MV-4-11 (cell line): ENCODE data around the gene MST1.

Source experiments
- DNase-seq: peaks from one replicate; lab custom pipeline; 2025; lab: John Stamatoyannopoulos, UW

MST1 gene

DNA sequence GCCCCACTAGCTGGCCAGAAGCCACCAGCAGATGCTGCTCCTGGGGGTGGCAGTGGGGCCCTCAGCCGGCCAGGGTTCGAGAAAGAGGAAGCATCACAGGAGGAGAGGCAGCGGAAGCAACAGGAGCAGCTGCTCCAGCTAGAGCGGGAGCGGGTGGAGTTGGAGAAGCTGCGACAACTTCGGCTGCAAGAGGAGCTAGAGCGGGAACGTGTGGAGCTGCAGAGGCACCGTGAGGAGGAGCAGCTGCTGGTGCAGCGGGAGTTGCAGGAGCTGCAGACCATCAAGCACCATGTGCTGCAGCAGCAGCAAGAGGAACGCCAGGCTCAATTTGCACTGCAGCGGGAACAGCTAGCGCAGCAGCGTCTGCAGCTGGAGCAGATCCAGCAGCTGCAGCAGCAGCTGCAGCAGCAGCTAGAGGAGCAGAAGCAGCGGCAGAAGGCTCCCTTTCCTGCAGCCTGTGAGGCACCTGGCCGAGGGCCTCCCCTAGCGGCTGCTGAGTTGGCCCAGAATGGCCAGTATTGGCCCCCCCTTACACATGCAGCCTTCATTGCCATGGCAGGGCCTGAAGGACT, 32.6 kb downstream of the MST1 start:
- peak; percentile 58 for DNase-seq

DNA sequence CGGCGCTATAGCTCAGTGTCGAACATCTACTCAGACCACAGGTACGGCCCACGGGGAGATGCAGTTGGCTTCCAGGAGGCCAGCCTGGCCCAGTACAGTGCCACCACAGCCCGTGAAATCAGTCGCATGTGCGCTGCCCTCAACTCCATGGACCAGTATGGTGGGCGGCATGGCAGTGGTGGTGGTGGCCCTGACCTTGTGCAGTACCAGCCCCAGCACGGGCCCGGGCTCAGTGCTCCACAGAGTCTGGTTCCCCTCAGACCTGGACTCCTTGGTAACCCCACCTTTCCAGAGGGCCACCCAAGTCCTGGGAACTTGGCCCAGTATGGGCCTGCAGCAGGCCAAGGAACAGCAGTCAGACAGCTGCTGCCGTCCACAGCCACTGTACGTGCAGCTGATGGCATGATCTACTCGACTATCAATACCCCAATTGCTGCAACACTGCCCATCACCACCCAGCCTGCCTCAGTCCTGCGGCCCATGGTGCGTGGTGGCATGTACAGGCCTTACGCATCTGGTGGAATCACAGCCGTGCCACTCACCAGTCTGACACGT, 33.5 kb downstream of the MST1 start:
- DNase-seq = no peak

DNA sequence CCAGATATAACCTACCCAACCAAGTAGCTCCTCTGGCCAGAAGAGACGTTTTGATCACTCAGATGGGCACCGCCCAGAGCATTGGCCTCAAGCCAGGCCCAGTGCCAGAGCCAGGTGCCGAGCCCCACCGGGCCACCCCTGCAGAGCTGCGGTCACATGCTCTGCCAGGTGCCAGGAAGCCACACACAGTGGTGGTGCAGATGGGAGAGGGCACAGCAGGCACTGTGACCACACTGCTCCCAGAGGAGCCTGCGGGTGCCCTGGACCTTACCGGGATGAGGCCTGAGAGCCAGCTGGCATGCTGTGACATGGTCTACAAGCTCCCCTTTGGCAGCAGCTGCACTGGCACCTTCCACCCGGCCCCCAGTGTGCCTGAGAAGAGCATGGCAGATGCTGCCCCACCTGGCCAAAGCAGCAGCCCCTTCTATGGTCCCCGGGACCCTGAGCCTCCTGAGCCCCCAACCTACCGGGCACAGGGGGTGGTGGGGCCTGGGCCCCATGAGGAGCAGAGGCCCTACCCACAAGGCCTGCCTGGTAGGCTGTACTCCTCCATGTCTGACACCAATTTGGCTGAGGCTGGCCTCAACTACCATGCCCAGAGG, 34.2 kb downstream of the MST1 start:
- DNase-seq = no peak

DNA sequence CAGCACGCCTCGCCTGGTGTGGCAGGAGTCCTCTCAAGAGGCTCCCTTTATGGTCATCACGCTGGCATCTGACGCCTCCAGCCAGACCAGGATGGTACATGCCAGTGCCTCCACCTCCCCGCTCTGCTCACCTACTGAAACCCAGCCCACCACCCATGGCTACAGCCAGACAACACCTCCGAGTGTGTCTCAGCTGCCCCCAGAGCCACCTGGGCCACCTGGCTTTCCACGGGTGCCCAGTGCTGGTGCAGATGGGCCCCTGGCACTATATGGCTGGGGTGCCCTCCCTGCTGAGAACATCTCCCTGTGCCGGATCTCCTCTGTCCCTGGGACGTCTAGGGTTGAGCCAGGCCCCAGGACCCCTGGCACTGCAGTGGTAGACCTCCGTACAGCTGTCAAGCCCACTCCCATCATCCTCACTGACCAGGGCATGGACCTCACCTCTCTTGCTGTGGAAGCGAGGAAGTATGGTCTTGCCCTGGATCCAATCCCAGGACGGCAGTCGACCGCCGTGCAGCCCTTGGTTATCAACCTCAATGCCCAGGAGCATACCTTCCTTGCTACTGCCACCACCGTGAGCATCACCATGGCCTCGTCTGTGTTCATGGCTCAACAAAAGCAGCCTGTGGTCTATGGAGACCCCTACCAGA, 35.0 kb downstream of the MST1 start:
- no peak for DNase-seq

DNA sequence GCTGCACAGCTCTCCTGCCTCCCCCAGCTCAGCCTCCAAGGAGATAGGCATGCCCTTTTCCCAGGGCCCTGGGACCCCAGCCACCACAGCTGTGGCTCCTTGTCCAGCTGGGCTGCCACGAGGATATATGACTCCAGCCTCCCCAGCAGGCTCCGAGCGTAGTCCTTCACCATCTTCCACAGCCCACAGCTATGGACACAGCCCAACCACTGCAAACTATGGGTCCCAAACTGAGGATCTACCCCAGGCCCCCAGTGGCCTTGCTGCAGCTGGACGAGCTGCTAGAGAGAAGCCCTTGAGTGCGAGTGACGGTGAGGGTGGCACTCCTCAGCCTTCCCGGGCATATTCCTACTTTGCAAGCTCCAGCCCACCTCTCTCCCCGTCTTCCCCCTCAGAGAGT, 35.7 kb downstream of the MST1 start:
- no peak for DNase-seq

DNA sequence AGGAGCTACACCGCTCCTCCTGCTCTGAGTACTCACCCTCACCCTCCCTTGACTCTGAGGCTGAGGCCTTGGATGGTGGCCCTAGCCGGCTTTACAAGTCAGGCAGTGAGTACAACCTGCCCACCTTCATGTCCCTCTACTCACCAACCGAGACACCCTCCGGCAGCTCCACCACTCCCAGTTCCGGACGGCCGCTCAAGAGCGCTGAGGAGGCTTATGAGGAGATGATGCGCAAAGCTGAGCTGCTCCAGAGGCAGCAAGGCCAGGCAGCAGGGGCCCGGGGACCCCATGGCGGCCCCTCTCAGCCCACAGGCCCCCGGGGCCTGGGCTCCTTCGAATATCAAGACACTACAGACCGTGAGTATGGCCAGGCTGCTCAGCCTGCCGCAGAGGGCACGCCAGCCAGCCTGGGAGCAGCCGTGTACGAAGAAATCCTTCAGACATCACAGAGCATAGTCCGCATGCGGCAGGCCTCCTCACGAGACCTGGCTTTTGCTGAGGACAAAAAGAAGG, 36.3 kb downstream of the MST1 start:
- DNase-seq = no peak

DNA sequence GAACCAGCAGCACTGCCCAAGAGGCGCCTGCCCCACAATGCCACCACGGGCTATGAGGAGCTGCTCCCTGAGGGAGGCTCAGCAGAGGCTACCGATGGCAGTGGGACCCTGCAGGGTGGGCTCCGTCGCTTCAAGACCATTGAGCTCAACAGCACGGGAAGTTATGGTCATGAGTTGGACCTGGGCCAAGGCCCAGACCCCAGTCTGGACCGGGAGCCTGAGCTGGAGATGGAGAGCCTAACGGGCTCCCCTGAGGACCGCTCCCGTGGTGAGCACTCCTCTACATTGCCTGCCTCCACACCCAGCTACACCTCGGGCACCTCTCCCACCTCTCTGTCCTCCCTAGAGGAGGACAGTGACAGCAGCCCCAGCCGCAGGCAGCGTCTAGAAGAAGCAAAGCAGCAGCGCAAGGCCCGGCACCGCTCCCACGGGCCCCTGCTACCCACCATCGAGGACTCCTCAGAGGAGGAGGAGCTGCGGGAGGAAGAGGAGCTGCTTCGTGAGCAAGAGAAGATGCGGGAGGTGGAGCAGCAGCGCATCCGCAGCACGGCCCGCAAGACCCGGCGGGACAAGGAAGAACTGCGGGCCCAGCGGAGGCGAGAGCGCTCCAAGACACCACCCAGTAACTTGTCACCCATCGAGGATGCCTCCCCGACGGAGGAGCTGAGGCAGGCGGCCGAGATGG, 36.9 kb downstream of the MST1 start:
- no peak for DNase-seq

DNA sequence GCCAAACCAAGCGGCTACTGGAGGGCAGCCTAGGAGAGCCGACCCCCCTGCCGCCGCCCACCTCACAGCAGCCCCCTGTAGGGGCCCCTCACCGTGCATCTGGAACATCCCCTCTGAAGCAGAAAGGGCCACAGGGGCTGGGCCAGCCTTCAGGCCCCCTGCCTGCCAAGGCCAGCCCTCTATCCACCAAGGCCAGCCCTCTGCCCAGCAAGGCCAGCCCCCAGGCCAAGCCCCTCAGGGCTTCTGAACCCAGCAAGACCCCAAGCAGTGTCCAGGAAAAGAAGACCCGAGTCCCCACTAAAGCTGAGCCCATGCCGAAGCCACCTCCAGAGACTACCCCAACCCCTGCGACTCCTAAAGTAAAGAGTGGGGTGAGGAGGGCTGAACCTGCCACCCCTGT, 38.6 kb downstream of the MST1 start:
- no peak for DNase-seq

DNA sequence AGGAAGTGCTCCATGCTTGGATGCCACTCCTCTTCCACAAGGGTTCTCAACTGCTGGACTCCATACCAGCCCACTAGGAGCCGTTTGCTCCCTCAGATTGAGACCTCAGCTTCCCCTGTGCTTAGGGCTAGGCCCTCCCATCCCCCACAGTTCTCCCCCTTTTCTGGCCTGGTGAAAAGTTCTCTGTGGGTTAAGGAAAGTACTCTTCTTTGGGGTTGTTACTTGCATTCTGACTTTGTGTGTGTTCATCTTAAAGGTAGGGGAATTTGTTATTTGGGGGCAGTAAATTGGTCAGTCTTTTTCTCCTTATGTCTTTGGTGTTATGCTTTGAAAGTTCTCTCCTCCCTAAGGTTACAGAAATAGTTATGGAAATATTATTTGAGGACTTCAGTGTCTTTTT, 39.1 kb downstream of the MST1 start:
- DNase-seq = no peak

DNA sequence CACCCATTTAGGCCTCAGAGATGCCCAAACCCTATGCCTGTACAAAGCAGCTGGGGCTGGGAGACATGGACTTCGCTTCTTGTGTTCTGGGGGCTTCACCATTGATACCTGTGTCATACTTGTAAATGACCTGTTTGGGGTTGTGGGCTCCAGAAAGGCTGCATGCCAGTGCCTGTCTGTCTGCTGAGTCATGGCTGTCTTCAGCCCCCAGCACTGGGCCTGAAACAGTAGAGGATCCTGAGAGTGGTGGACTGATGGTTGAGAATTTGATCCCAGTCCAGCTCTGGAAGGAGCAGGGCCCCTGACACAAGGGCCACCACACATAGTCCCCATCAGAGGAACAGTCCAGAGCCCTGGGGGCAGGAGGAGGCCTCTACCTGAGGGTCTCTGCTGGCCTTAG, 39.7 kb downstream of the MST1 start:
- DNase-seq = no peak

DNA sequence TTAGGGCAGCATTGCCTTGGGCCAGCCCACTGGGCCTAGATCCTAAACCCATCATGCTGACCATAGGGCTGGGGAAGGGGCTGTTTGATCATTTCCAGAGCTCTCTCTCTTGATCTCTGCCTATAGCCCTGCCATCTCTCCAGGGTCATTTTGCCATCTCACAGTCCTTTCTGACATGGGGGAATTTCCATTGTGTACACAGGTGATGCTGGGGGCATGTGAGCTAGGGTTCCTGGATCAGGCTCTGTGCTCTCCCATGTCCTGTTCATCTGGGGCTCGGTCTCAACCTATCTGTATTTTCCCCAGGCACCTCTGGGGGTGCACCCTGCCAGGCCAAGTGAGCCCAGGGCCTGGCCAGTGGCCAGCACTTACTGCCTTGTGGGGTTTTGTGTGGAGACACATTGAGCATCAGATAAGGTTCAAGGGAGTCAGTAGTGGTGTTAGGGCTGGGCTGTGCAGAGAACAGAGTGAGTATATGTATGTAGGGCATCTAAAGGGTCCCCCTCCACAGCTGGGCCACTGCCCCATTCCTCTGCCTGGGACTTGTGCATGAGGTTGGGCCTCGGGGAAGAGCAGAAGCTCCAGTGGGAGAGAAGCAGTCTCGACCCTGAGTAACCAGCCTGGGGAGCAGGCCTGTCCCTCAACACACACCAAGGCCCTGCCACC, 40.8 kb downstream of the MST1 start:
- DNase-seq = no peak

DNA sequence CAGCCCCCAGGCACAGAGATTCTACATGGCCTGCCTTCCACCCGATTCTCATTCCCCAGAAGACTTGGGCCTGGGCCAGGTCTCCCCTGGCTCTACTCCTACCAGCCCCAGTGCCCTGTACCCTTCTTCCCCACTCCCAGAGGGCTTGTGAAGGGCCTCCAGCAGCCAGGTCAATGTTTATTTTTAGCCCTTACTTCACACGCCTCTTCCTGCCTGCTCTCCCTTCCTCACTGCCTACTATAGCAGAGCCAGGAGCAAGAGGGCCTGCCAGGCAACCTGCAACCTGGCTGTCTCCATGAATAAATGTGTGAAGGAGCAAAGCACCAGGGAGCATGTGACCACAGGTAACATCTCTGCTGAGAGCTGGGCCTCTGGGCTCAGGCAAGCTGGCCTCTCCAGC, 41.5 kb downstream of the MST1 start:
- DNase-seq = no peak

DNA sequence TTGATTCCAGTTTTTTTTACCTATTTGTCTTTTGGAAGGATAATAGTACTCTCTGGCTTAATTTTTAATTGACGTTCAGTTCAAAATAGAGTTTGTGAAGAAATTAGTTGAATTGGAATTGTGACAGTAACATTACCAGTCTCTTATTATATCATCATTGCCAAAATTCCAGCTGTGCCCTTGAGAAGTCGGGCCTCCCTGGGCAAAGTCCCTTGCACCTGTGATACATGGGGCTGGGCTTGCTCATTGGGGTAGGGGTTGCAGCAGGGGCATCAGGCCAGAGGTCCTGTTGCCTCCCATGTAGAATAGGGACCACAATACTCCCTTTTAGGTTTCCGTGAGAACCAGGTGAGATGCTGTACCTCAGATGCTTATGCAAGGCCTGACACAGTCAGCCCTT, 43.0 kb downstream of the MST1 start:
- DNase-seq = no peak

DNA sequence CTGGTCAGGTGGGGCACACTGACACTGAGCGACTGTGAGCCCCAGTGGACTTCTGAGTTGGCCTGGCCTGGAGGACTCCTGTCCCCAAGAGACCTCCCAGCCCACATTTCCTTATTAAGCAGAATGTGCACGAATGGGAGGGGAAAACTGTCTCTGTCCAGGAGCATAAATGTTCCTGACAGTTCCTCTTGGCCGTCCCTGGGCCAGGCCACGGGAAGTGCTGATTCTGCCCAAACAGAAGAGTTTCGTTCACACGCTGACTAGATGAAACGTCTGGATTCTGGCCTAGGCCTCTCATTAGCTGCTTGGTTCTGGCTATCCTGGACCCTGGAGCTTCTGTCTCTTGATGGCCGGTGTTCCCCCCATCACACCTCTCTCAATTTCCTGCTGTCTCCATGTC, 44.6 kb downstream of the MST1 start:
- no peak for DNase-seq

DNA sequence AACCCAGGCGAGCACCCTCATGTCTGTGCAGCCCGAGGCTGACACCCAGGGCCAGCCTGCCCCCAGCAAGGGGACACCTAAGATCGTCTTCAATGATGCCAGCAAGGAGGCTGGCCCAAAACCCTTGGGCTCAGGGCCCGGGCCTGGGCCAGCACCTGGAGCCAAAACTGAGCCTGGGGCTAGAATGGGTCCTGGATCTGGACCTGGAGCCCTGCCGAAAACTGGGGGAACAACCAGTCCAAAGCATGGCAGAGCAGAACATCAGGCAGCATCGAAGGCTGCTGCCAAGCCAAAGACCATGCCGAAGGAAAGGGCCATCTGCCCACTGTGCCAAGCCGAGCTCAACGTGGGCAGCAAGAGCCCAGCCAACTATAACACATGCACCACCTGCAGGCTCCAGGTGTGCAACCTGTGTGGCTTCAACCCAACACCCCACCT, 46.5 kb downstream of the MST1 start:
- DNase-seq = no peak

DNA sequence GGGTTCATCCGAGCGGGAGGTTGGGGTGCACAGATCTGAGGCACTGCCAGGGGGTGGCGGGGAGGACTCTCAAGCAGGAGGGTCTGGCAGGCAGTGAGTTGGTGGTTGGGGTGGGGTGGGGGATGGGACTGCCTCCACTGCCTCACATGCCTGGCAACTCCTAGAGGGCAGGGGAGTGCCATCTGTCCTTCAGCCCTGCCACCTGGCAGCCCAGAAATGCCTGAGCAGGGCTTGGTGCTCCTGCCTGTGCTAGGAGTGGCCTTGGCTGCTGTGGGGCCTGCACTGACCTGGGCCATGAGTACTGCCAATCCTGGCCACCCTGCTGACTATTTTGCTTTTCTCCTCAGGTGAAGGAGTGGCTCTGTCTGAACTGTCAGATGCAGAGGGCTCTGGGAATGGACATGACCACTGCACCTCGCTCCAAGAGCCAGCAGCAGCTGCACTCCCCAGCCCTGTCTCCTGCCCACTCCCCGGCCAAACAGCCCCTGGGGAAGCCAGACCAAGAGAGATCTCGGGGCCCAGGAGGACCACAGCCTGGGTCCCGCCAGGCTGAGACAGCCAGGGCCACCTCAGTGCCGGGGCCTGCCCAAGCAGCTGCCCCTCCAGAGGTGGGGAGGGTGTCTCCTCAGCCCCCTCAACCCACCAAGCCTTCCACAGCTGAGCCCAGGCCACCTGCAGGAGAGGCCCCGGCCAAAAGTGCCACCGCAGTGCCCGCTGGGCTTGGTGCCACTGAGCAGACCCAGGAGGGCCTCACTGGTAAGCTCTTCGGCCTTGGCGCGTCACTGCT, 47.2 kb downstream of the MST1 start:
- DNase-seq = no peak

DNA sequence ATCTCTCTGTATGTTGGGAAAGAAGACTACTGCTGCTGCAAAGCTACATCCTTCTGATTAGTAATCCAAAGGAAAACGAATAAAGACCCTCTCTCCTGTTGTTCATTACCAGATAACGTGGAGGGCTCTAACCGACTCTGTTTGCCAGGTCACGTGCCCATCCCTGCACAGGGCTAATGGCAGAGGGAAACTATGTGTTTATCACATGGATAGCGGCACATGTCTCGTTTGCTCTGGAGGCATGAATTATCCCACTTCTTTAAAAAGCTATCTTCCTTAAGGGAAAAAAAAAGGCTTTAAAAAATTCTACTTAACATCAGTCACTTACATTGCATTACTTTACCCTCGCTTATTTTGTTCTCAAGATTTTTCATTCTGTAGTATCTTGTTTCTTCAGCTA, 48.0 kb downstream of the MST1 start:
- DNase-seq = no peak

DNA sequence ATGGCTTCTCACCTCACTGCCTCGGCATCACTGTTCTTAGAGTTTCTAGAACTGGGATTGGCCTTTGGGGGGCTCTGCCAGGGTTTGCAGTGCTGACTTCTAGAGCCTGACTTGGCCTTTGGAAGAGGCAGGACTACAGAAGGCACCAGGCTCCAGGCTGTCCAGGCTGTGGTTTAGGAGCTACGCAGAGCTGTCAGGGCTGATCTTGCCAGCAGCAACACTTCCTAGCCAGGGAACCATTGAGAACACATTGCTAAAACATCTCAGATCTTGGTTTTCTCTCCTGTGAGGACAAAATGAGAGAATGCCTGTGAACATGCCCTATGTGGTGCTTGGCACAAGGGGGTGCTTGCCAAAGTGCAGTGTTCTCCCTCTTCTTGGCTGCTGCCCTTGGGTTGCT, 49.7 kb downstream of the MST1 start:
- DNase-seq = no peak

DNA sequence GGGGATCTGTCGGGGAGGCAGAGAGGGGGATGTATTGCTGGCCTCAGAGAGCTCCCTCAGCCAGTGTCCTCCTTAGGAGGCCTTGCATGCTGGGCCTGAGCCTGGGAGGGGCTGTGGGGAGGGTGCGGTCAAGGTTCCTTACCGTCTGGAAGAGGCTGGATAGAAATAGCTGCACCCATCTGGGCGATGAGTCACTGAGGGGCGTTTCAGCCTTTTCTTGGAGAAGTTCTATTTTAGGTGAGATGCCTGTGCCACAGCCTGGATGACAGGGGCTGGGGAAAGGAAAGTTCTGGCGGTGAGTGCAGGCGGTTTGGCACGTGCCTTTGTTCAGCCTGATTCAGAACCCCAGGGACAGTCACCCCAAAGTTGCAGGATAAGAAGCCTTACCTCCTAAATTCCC, 50.8 kb downstream of the MST1 start:
- peak; percentile 86 for DNase-seq

DNA sequence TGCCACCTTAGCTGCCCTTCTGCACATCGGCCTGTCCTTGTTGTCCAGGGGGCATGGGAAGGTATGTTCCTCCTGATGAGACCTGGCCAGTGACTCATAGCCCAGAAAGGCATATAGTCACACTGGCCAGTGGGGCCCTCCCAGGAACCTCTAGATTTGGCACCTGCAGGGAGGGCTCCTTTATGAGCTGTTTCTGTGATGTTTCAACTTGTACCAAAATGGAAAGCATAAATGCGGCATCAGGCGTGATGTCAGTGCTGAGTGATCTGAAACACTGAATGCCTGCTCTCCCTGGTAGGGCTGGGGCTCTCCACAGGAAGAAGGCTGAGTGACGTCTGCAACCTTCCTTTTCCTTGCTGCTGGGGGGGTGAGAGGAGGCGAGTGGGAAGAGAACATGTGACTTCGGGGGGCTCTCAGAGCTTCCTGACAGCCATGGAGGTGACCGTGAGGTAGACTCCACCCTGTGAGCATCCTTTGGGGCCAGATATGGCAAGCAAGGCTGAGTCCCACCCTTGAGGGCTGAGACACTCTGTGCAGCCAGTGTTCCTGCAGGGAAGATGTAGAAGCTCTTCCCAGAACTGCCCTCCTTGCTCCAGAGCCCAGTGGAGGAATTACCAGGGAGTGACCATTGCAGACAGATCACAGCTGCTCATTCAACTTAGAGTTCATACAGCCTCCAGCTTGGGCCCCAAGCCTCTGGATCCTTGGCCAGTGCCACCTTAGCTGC, 52.2 kb downstream of the MST1 start:
- DNase-seq = no peak

DNA sequence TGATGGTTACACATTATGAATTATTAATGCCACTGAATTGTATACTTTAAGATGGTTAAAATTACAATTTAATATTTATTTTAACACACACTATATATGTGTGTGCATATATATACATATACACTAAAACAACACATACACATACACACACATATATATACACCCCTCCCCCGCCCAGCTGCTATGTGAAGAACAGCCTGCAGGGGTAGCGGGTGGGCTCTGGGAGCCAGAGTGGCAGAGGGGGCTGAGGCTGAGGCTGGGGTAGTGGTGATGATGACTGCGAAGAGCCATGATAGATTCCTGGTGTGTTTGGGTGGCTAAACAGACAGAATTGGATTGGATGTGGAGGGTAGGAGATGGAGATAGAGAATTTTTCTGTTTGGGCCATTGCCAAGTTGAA, 54.5 kb downstream of the MST1 start:
- DNase-seq = no peak
